NCI-H2196 (cell line): ENCODE results near the gene DSG2.
"Not testable (repeated sequence)": the region's sequence is repeated elsewhere in the genome, so short reads cannot be mapped to it uniquely, and the experiment has no call there.

Source experiments
- DNase-seq: peaks from one replicate; lab custom pipeline; 2025; ENCODE audit not compliant: unreplicated experiment; lab: John Stamatoyannopoulos, UW

Gene DSG2

GRCh38 chr18:31498574-31499524, 872 bp downstream of the DSG2 start:
- no peak for DNase-seq

DNA sequence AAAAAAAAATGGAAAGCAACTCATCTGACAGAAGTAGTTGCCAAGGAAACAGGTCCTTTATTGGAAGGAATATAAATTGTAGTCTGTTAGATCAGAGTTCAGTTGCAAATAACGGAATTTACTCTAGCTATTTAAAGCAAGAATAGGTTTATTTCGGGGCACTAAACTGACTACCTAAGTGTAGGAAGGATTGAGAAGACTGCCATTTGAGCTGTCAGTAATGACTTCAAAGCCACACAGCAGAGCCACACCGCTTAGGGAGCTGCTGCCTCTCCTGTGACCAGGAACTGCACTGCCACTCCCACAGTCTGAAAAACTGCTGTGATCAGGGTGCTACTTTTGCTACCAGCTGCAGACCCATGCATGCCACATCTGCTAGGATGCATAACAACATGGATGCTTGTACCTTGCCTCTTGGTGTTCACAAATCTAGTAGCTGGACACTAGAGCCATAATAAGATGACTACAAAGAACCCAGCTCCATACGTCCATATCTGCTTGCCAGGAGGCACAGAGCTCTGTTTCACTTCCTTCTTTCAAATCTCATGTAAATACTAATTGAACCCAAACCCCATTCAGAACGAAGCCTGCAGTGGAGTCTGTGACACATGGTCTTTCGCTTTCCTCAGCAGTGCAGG, 2.2 kb downstream of the DSG2 start:
- no peak for DNase-seq

DNA sequence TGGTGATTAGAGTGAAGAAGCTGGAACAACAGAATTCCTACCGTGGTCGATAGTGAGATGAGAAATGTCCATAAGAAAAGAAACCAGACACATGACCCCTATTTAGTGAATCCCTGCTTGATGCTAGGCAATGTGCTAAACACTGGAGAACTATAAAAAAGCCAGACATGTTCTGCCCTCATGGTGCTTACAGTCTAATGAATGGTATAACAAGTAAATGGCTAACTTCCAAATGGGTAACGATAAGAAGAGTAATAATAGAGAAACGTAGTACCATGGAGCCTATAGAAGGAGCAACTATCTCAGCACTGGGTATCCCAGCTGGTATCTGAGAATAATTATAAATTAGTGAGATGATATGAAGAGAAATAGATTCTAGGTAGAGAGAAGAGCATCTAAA, 5.0 kb downstream of the DSG2 start:
- no peak for DNase-seq

DNA sequence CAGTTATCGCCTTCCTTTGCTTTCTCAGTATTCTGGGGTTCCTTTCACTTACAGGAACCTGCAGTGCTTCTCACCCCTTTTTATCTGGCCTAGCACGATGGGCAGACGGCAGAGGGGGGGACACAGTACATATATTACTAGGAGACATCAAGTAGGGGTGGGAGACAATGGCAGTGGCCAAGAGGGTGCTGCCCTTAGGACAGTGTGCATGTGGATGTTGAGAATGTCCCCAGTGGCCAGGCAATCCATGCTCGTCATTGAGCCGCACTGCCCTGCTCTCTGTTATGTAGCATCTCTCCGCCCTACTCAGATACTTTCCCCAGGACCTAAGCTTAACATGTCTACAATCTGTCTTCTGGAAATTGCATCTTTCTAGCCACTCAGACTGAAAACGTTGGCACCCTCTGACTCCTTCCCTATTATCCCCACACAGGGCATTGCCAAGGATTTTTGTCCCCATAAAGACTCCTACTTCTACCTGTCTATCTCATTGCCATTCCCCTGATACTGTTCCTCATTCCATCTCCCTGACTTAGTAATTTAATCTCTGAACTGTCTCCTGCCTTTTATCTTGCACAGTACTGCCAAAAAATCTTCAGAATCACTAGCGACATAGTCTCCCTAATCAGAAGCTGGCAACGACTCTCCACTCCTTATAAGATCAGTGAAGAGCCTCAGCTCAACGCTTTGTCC, 6.6 kb downstream of the DSG2 start:
- no peak for DNase-seq

DNA sequence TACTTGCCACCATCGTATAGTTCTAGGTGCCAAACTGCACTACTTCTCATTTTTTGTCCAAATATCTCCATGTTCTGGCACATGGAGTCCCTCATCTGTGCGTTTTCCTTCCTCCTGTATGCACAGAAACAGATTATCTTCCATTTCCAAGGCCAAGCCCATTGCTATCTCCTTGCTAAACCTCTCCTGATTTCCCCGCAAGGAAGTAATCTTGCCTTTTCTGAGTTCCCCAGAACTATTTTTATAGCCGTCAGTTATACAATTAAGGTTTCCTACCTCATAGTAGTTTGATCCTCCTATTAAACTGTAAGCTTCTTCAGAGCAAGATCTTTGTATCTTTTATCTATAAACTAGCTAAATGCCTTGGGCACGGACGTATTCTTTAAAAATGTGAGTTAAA, 7.2 kb downstream of the DSG2 start:
- no peak for DNase-seq

DNA sequence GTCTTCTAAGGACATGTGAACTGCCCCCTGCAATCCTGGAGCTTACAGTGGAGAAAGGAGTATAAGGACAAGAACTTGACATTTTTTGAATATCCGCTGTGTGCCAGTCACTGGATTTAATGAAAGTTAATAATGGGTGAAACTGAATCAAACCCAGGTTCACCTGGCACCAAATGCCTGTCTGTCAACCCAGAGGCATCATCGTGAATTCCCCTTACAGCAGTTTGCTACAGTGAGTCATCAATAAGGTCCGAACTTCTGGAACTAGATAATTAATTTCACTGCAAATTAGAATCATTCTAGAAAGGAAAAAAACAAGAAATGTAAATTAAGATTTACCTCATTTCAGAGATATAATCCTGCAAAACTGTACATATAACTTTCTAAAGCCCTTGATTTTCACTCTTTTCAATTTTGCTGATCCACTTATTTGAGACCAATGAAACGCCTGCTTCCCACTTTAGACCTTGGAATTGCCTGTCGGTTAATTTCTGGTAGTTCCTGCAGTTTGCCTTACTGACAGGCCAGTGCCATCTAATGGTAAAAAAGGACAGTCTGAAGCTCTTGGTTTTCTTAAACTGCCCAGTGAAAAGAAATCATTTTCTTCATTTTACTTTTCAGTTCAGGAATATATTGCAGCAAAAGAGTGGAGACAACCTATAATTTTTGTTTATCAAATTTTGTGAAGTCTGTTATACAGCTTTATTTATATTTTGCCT, 8.2 kb downstream of the DSG2 start:
- DNase-seq = no peak

- DNase-seq = not testable (repeated sequence)
These were observed 9.1 kb downstream of the DSG2 start for GRCh38 chr18:31507124-31507523.

DNA sequence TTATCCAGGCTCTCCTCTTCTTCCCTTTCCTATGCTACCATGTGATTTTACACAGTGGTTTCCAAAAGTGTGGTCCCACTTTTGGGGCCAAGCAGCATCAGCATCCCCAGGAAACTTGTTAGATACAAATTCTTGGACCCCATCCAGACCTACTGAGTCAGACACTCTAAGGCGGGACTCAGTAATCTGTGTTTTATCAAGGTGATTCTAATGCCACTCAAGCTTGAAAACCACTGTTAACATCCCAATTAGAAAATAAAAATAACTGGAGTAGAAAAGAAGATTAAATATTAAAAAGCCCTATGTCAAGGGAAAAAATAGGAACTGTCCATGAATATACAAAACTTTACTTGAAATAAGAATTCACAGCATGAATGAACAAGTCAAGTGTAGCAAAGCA, 10.8 kb downstream of the DSG2 start:
- no peak for DNase-seq

DNA sequence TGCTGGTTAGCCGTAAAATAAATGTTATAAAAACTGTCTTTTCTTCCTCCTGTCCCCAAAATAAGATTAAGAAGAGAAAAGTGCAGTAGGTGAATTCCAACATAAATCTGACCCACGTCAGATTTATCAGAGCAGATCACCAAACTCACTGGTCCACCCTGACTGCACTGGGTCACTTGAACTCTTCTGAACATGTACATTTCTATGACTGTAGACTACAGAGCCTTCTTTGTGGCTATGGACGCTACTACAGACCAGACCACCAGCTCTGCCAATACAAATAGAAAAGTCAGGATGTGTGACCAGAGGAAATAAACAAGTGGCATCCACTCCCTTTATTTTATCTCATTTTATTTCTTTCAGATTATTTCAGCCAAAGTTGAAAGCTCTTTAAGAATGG, 11.6 kb downstream of the DSG2 start:
- DNase-seq = no peak

GRCh38 chr18:31510319-31510718, 12.3 kb downstream of the DSG2 start:
- no peak for DNase-seq

DNA sequence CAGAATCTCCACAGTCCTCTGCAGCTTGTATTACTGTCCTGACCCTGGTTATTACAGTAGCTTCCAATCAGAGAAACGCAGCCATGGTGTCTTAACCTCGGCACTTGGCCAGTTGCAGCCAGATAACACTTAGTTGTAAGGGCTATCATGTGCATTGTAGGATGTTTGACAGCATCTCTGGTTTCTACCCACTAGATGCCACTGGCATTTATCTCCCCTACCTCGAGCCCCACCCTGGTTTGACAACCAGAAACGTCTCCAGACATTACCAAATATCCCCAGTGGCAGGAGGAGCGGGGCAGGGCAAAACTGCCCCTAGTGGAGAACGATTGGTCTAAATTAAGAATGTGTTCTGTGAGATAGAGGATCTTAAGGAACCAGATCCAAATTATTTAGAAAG, 13.1 kb downstream of the DSG2 start:
- DNase-seq = no peak

- no peak for DNase-seq
These were observed 14.3 kb downstream of the DSG2 start for GRCh38 chr18:31512203-31512764.

GRCh38 chr18:31513189-31513935, 15.4 kb downstream of the DSG2 start:
- no peak for DNase-seq

GRCh38 chr18:31516437-31516836, 18.5 kb downstream of the DSG2 start:
- no peak for DNase-seq

- DNase-seq = no peak
These were observed 28.4 kb downstream of the DSG2 start for GRCh38 chr18:31526374-31526773.

- DNase-seq = no peak
These were observed 35.3 kb downstream of the DSG2 start for GRCh38 chr18:31533236-31533635.

- DNase-seq = no peak
These were observed 40.9 kb downstream of the DSG2 start for GRCh38 chr18:31538837-31539236.

DNA sequence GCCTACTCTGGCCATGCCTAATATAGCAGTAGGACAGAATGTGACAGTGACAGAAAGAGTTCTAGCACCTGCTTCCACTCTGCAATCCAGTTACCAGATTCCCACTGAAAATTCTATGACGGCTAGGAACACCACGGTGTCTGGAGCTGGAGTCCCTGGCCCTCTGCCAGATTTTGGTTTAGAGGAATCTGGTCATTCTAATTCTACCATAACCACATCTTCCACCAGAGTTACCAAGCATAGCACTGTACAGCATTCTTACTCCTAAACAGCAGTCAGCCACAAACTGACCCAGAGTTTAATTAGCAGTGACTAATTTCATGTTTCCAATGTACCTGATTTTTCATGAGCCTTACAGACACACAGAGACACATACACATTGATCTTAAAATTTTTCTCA, 48.5 kb downstream of the DSG2 start:
- DNase-seq = no peak

DNA sequence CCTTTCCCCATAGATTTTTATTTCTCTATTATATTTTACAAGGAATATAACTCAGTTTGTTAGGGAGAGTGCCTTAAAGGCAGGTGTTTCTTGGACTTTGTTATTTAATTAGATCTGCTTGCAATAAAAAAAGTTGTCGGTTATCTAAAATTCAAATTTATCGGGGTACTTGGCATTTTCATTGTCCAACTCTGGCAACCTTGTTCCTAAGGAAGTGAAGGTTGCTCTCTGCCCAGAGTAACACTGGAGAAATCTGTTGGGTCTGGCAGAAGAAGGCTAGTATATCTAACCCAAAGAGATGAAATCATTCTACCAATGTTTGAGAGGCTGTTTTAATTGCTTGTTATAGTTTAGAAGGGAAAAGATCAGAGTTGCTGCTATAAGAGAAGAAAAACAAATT, 50.9 kb downstream of the DSG2 start:
- DNase-seq = no peak

DNA sequence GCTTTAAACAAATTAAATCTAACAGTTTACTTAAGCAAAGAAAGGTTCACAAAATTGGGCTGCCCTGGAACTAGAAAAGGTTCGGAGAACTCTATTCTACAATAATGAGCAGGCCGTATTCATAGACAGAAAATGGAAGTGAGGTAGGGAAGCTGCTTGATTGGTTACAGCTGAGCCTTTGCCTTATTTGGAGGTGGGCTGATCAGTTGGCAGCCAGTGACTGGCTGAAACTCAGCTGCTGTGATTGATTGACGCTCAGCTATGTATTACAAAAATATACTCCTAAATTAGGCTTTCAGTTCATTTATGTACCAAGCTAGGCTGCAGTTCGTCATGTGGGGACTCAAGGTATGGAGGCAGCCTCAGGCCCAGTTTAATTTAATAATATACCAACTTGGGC, 51.4 kb downstream of the DSG2 start:
- DNase-seq = no peak
